ENCODE data around the gene MAP3K6. TPM values are rescaled to one million over a fixed set of nuclear protein-coding genes. Genes with fewer than 3 reads are reported as not detected.

Gene MAP3K6
- total and polyA plus RNA-seq, 4 donors: 1.3 to 8.3 (median 4.0) TPM

GRCh38 chr1:27330786-27331185 is 36.0 kb downstream of the MAP3K6 start:
- WGBS: 93% methylated on average over 8 of the region's 8 CpGs
- Histone ChIP-seq H3K4me1 (ENCODE audit: control insufficient read depth in 4 of 4, insufficient read depth in 4 of 4, low read length in 3 of 4) (peaks cover 0 to 2% (median 0%) of the 10 kb centered on the region in 4 donors), H3K27me3 (ENCODE audit: control insufficient read depth in 4 of 4, insufficient read depth in 4 of 4, low read length in 3 of 4) (no peaks in the 10 kb centered on the region), H3K27ac (ENCODE audit: low read depth in 1 of 2, low read length in 2 of 2) (no peak overlapping the region), H3K9me3 (ENCODE audit: control insufficient read depth in 4 of 4, low read length in 3 of 4) (no peaks in the 10 kb centered on the region), H3K36me3 (ENCODE audit: control insufficient read depth in 4 of 4, insufficient read depth in 3 of 4, low read depth in 1 of 4, low read length in 3 of 4) (peaks cover 12 to 42% (median 16%) of the 10 kb centered on the region in 4 donors), H3K9ac (ENCODE audit: low read depth in 1 of 2, low read length in 2 of 2) (no peak overlapping the region), H3K4me3 (ENCODE audit: low read depth in 1 of 3, low read length in 3 of 3) (no peak overlapping the region)
- no peak for TF ChIP-seq GABPA (IDR thresholded peaks at IDR 0.05 in 1 of 2, conservative IDR thresholded peaks at IDR 0.05 in 1 of 2)
- no peak for TF ChIP-seq SP1 (IDR thresholded peaks at IDR 0.05)
- TF ChIP-seq HNF4G (IDR thresholded peaks at IDR 0.05): no peak
- TF ChIP-seq ATF3 (IDR thresholded peaks at IDR 0.05): no peak
- no peak for TF ChIP-seq EGR1 (IDR thresholded peaks at IDR 0.05; ENCODE audit: low read depth in 2 of 2)
- no peak for TF ChIP-seq HNF4A (conservative IDR thresholded peaks at IDR 0.05)
- TF ChIP-seq MAX (IDR thresholded peaks at IDR 0.05): no peak
- TF ChIP-seq FOXA2 (IDR thresholded peaks at IDR 0.05): no peak
- no peak for TF ChIP-seq JUND (IDR thresholded peaks at IDR 0.05)
- no peak for TF ChIP-seq CTCF (IDR thresholded peaks at IDR 0.05; ENCODE audit: low read depth, low read length, missing input control)
- TF ChIP-seq TAF1 (conservative IDR thresholded peaks at IDR 0.05): no peak
- no peak for TF ChIP-seq NR2F2 (IDR thresholded peaks at IDR 0.05)
- no peak for TF ChIP-seq RXRA (IDR thresholded peaks at IDR 0.05)
- TF ChIP-seq YY1 (IDR thresholded peaks at IDR 0.05): no peak
- TF ChIP-seq ZBTB33 (IDR thresholded peaks at IDR 0.05): no peak
- no peak for TF ChIP-seq RAD21 (IDR thresholded peaks at IDR 0.05)
- no peak for TF ChIP-seq REST (IDR thresholded peaks at IDR 0.05)
- DNase-seq (ENCODE audit: low spot score): no peak

Measured in liver (tissue), 9 donors.